Measurements from ENCODE around the gene PRKAG3.

PRKAG3 gene

GRCh38 chr2:218812861-218813260 lies 18.7 kb downstream of the PRKAG3 start:
- DNase-seq: no peak

DNA sequence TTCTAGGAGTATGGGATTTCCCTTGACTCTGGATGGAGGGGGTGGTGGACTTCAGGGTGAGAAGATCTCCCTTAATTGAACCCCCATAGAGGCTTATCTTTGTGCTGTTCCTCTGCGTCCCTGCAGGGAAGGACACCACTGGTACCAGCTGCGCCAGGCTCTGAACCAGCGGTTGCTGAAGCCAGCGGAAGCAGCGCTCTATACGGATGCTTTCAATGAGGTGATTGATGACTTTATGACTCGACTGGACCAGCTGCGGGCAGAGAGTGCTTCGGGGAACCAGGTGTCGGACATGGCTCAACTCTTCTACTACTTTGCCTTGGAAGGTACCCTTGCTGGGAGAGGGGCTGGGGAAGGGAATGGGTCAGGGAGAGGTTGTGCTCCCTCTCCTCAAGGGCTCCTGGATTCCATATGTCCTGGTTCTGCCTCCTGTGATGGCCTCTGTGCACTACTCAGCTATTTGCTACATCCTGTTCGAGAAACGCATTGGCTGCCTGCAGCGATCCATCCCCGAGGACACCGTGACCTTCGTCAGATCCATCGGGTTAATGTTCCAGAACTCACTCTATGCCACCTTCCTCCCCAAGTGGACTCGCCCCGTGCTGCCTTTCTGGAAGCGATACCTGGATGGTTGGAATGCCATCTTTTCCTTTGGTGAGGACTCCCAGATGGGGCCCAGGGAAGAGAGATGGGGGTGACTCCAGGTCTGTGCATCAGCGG lies 19.3 kb downstream of the PRKAG3 start:
- no peak for DNase-seq

DNA sequence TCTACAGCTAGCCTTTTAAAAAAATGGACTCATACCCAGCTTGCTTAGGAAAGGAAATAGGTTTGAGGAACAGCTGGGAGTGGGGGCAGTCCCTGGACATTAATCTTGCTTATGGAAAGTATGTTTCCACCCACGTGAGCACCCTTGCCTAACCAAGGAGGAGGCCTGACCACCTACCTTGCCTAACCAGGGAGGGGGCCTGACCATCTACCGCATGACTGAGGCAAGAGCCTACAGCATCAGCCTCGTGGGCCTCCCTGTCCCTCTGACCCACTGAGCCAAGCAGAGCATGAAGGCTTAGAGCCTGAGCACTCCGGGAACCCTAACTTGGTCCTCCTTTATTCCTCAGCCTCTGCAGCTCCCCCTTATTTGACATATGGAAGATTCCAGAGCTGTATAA lies 20.2 kb downstream of the PRKAG3 start:
- DNase-seq: no peak

- DNase-seq: no peak
Observed at GRCh38 chr2:218810256-218810655, 21.3 kb downstream of the PRKAG3 start.

- DNase-seq: no peak
Observed at GRCh38 chr2:218809515-218809914, 22.1 kb downstream of the PRKAG3 start.

DNA sequence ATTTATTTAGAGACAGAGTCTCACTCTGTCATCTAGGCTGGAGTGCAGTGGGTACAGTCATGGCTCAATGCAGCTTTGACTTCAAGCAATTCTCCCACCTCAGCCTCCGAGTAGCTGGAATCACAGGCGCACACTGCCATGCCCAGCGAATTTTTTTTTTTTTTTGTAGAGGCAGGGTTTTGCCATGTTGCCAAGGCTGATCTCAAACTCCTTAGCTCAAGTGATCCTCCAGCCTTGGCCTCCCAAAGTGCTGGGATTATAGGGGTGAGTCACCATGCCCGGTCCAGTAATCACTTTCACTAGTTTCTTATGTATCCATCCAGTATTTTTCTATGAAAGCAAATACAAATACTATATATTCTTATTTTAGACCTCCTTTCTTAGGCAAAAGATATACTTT lies 24.0 kb downstream of the PRKAG3 start:
- no peak for DNase-seq

DNA sequence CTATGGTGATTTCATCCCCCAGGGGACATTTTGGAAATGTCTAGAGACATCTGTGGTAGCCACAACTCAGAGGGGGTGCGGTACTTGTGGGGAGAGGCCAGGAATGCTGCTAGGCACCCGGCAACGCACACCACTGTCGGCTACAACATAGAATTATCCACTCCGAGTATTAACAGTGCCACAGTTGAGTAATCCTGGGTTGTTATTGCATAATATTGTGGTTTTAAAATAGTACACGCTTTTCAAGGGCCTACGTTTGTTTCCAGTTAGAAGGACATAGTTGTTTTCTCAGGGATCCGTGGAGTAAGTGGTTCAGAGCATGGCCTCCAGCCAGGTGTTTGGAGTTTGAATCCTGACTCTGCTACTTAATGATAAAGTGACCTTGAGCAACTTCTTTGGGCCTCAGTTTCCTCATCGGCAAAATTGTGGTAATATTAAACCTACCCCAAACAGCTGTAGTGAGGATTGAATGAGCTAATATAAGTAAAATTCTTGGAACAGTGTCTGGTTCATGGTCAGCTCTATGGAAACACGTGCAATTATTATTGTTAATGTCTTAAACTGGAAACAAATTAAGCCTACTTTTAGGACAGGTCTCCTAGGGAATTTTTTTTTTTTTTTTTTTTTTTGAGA lies 25.1 kb downstream of the PRKAG3 start:
- DNase-seq: peak; percentile 38

GRCh38 chr2:218805627-218806026 lies 26.0 kb downstream of the PRKAG3 start:
- no peak for DNase-seq

DNA sequence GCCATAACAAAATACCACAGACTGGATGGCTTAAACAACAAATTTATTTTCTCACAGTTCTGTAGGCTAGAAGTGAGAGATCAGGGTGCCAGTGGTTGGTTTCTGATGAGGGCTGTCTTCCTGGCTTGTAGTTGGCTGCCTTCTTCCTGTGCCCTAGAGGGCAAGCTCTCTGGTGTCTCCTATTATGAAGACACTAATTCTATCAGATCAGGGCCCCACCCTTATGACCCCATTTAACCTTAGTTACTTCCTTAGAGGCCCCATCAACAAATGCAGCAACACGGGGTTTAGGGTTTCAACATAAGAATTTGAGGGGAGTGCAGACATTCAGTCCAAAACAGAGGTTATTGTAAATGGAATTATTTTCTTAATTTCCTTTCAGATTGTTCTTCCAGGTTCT lies 26.8 kb downstream of the PRKAG3 start:
- DNase-seq: no peak

DNA sequence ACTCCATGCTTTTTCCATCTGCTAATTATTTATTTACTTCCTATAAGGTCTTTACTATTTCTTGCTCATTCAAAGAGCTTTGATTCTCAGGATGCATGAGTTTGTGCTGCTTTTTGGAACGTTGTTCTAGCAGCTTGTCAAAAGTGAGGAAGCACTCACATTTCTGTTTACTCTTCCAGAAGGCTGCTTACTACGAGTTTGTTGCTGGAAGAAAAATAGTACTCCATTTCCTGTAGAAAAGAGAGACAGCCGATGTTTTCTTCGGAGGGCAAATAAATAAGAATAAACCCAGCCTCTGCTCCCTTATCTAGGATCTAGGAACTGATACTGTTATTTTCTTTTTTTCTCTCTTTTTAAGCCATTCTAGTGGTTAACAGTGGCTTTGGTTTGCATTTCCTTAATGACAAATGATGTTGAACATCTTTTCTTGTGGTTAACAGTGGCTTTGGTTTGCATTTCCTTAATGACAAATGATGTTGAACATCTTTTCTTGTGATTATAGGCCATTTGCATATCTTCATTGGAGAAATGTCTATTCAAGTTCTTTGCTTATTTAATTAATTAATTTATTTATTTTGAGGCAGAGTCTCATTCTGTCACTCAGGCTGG lies 29.1 kb downstream of the PRKAG3 start:
- DNase-seq: no peak

DNA sequence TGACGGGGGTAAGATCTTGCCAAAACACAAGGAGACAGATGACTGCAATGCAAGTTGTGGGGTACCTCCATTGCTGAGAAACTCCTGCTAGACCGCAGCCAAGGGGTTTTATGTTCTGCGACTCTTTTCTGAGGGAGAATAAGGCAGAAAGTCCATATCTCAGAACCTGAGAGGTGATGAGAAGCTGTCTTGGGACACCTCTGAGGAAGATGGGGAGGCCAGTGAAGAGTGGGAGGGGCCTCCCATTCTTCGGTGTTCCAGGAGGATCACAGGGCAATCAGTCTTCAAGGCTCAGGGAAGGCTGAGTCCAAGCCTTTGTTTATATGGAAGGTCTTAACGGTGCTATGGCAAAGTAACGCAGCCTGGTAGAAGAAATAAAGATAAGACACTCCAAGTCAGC lies 31.6 kb downstream of the PRKAG3 start:
- DNase-seq: no peak

DNA sequence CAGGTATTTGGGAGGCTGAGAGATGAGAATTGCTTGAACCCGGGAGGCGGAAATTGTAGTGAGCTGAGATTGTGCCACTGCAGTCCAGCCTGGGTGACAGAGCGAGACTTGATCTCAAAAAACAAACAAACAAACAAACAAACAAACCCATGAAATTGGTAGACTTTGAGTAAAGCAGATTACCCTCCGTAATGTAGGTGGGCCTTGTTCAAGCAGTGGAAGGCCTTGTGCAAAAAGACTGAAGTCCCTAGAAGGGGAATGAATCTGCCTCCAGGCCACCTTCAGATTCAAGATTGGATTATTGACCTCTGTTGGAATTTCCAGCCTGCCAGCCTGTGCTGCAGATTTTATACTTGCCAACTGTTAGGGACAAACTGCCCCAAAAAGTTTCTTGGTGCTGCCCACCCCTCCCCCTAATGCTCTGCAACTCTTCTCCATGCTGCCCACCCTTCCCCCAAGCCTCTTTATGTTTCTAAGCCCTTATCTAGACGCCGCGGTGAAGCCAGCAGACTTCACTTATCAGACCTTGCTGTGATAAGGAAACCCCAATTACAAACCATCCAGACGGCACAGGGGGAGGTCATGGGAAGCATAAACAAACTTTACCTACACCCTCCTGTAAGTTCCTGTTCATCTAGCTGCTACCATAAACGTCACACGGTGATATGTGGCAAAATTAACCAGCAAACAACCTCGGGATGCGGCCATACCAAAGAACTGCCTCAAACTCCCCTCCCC lies 32.7 kb downstream of the PRKAG3 start:
- no peak for DNase-seq

DNA sequence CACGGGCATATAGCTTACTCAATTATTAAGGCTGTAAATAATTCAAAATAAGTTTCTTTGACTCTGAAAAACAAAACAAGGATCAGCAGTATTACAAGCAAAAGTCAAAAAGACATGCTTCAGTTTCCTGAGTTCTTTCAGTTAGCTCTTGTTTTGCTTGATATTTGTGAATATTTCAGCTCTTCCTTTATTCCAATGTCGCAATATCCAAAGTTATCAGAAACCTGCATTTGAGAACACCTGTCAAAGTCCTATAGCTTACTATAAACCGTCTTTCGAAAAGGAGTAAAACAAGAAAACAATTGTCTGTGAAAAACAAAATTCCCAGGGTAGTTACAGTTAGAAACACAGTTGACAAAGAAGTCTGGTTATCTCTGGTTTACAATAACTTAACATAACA lies 34.9 kb downstream of the PRKAG3 start:
- DNase-seq: no peak

DNA sequence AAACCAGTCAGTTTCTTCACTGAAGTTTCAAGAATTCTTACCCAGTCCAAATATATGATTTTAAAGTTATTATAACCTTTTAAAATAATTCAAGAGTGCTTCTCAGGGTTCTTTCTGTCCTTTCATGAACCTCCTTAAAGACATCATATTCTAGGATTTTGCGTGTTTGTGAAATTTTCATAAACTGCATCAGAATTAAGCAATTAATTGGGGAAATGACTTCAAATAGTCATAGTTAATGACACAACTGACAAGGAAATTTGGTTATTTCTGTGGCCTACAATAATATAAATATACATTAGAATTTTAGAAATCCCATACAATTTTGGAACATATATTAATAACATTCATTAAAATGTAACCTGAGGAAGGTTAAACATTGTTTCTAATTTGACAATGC lies 39.2 kb downstream of the PRKAG3 start:
- no peak for DNase-seq

GRCh38 chr2:218788529-218789255 lies 42.9 kb downstream of the PRKAG3 start:
- DNase-seq: no peak

- no peak for DNase-seq
Observed at GRCh38 chr2:218786133-218786532, 45.5 kb downstream of the PRKAG3 start.

GRCh38 chr2:218785103-218785502 lies 46.5 kb downstream of the PRKAG3 start:
- peak; percentile 25 for DNase-seq

DNA sequence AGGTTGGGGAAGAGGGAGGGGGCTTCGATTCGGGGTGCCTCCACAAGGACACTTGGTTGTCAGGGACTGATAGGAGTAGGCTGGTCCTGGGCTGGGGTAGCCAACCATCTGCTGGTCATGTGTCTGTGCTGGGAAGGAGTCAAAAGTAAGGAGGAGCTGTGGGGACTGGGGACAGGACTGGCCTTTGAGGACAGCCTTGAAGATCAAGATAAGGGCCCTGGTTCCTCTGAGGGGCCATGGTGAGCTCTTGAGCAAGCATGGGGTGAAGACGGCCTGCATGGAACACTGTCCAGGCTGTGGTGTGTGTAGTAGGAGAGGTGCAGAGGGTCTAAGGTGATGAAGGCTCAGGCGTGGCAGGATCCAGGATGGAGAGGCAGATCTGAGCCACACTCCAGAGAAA lies 47.9 kb downstream of the PRKAG3 start:
- no peak for DNase-seq

GRCh38 chr2:218782528-218782844 lies 49.1 kb downstream of the PRKAG3 start:
- DNase-seq: no peak

DNA sequence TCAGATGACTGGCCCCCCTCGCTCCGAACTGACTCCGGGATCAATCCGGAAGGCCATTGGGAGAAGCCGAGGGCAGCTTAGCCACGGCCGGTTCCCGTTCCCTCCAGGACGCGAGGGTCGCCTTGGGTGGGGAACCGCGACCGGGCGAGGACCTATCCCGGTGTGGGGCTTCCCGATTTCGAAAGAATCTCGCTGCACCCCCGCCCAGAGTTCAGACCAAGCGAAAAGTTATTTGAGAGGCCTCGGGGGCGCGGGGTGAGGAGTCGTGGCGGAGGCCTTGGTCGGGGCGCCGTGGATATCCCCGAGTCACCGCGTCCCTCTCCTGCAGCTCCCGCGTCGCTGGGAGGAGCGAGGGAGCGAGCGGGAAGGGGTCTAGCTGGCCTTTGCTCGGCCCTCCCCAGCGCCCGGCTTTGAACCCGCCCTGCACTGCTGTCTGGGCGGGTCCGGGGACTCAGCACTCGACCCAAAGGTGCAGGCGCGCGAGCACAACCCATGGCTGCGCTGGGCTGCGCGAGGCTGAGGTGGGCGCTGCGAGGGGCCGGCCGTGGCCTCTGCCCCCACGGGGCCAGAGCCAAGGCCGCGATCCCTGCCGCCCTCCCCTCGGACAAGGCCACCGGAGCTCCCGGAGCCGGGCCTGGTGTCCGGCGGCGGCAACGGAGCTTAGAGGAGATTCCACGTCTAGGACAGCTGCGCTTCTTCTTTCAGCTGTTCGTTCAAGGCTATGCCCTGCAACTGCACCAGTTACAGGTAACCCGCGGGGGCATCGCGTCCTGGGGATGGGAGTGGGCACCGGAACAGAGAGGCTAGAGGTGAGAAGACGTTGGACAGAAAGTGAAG lies 49.7 kb downstream of the PRKAG3 start, which contains the start of gene CYP27A1:
TSS of gene CYP27A1 (plus strand) at position 457 of the 837 bp plus-strand sequence. CDS start at position 493, 36 bp downstream.
- DNase-seq: peak; percentile 69

- DNase-seq: peak; percentile 19
Observed at GRCh38 chr2:218780851-218781690, 50.5 kb downstream of the PRKAG3 start.
